DND-41 (cell line): ENCODE measurements around the gene IFI44.

ENCODE experiments used
- ATAC-seq: fragments of 200-7000 bp; cut with Tn5 transposase; 3 replicates; pipeline ENCODE4 v1.9.1; 2021; ENCODE audit warnings: low read depth; ENCODE audit not compliant: insufficient read depth
- DNase-seq: peaks from one replicate; pipeline ENCODE4 v3.0.0-alpha.2; 2020
- H2AFZ ChIP-seq: 2 replicates; pipeline ENCODE4 v1.6.0; 2012; ENCODE audit warnings: low read depth, low read length
- H3K27ac ChIP-seq: 2 replicates; pipeline ENCODE4 v1.5.1; 2012; ENCODE audit warnings: low read length, inconsistent platforms
- H3K27me3 ChIP-seq: fragments of 200-600 bp; sonication (generic); 2 replicates; pipeline ENCODE4 v1.6.0; 2012; ENCODE audit warnings: low read length, mild to moderate bottlenecking, inconsistent platforms; ENCODE audit not compliant: insufficient read depth, poor library complexity
- H3K36me3 ChIP-seq: 2 replicates; pipeline ENCODE4 v1.5.1; 2012; ENCODE audit warnings: low read length, inconsistent platforms; ENCODE audit not compliant: insufficient read depth
- H3K4me1 ChIP-seq: 2 replicates; pipeline ENCODE4 v1.5.1; 2012; ENCODE audit warnings: mild to moderate bottlenecking, low read length; ENCODE audit not compliant: insufficient read depth
- H3K4me2 ChIP-seq: 2 replicates; pipeline ENCODE4 v1.6.0; 2012; ENCODE audit warnings: mild to moderate bottlenecking, moderate library complexity, low read length, inconsistent platforms; ENCODE audit not compliant: insufficient read depth
- H3K4me3 ChIP-seq, 2 experiments: fragments of 200-600 bp in 1 of 2; shearing (Covaris generic) in 1 of 2; 2 replicates each; pipeline ENCODE4 v1.5.1; 2012 to 2016; ENCODE audit warnings: inconsistent platforms in 2 of 2, low read length in 2 of 2, mild to moderate bottlenecking in 2 of 2, low read depth in 1 of 2, moderate library complexity in 1 of 2
- H3K79me2 ChIP-seq: 2 replicates; pipeline ENCODE4 v1.6.0; 2012; ENCODE audit warnings: low read length, inconsistent platforms; ENCODE audit not compliant: insufficient read depth
- H3K9ac ChIP-seq: 2 replicates; pipeline ENCODE4 v1.6.0; 2012; ENCODE audit warnings: low read depth, mild to moderate bottlenecking, inconsistent platforms, low read length, moderate library complexity
- H3K9me3 ChIP-seq: 2 replicates; pipeline ENCODE4 v1.5.1; 2012; ENCODE audit warnings: low read length, moderate library complexity, mild to moderate bottlenecking, inconsistent platforms; ENCODE audit not compliant: insufficient read depth, severe bottlenecking
- H4K20me1 ChIP-seq: 2 replicates; pipeline ENCODE4 v1.6.0; 2012; ENCODE audit warnings: low read length; ENCODE audit not compliant: insufficient read depth
- CTCF ChIP-seq: IDR thresholded peaks from 2 replicates; pipeline ENCODE4 v1.5.1; 2012; ENCODE audit warnings: borderline replicate concordance, low read length, moderate library complexity, mild to moderate bottlenecking; ENCODE audit not compliant: poor library complexity, severe bottlenecking; ENCODE audit errors: extremely low read depth
- EZH2 ChIP-seq: IDR thresholded peaks from 3 replicates; pipeline ENCODE4 v1.6.1; 2012; ENCODE audit warnings: borderline replicate concordance, low read depth, mild to moderate bottlenecking, moderate library complexity, low read length, inconsistent platforms; ENCODE audit not compliant: severe bottlenecking

IFI44 gene

GRCh38 chr1:78691995-78692747 lies 42.5 kb downstream of the IFI44 start:
- DNase-seq (no peak), ATAC-seq (no peak)
- no peak overlapping the region for H3K4me3 ChIP-seq
- H3K4me2 ChIP-seq = no peak overlapping the region
- no peaks in the 10 kb centered on the region for H3K79me2 ChIP-seq
- peaks cover 11% of the 10 kb centered on the region for H3K27me3 ChIP-seq
- TF ChIP-seq EZH2 = no peak
- H3K36me3 ChIP-seq = no peaks in the 10 kb centered on the region
- no peaks in the 10 kb centered on the region for H4K20me1 ChIP-seq
- H3K27ac ChIP-seq = no peak overlapping the region
- H3K9ac ChIP-seq = no peak overlapping the region
- no peaks in the 10 kb centered on the region for H3K4me1 ChIP-seq
- H2AFZ ChIP-seq = no peak overlapping the region
- H3K9me3 ChIP-seq = no peaks in the 10 kb centered on the region

- no peak for ATAC-seq
- no peaks in the 10 kb centered on the region for H3K27me3 ChIP-seq
- no peak for TF ChIP-seq EZH2
- no peak for TF ChIP-seq CTCF
- H2AFZ ChIP-seq = no peak overlapping the region
- no peak overlapping the region for H3K4me3 ChIP-seq
- DNase-seq = no peak
- no peak overlapping the region for H3K4me2 ChIP-seq
- H3K9ac ChIP-seq = no peak overlapping the region
- peaks cover 4% of the 10 kb centered on the region for H3K9me3 ChIP-seq
- no peaks in the 10 kb centered on the region for H4K20me1 ChIP-seq
- H3K4me1 ChIP-seq = no peaks in the 10 kb centered on the region
- H3K79me2 ChIP-seq = no peaks in the 10 kb centered on the region
- H3K36me3 ChIP-seq = no peaks in the 10 kb centered on the region
- H3K27ac ChIP-seq = no peak overlapping the region
Measured at GRCh38 chr1:78699813-78700212, 50.2 kb downstream of the IFI44 start.

GRCh38 chr1:78702426-78702825 lies 52.8 kb downstream of the IFI44 start:
- H4K20me1 ChIP-seq = no peaks in the 10 kb centered on the region
- no peak overlapping the region for H2AFZ ChIP-seq
- no peaks in the 10 kb centered on the region for H3K36me3 ChIP-seq
- ATAC-seq (no peak; the same call in 2 of the 3 replicates), DNase-seq (no peak)
- TF ChIP-seq CTCF (no peak), EZH2 (no peak)
- no peaks in the 10 kb centered on the region for H3K27me3 ChIP-seq
- no peak overlapping the region for H3K27ac ChIP-seq
- H3K9ac ChIP-seq = no peak overlapping the region
- H3K4me1 ChIP-seq = no peaks in the 10 kb centered on the region
- no peaks in the 10 kb centered on the region for H3K79me2 ChIP-seq
- no peak overlapping the region for H3K4me2 ChIP-seq
- H3K4me3 ChIP-seq = no peak overlapping the region
- peaks cover 4% of the 10 kb centered on the region for H3K9me3 ChIP-seq

GRCh38 chr1:78703806-78704205 lies 54.2 kb downstream of the IFI44 start:
- no peak for TF ChIP-seq CTCF
- Histone ChIP-seq H3K4me1 (no peaks in the 10 kb centered on the region), H3K9me3 (peaks cover 4% of the 10 kb centered on the region), H2AFZ (no peak overlapping the region), H3K9ac (no peak overlapping the region), H3K27me3 (no peaks in the 10 kb centered on the region), H3K27ac (no peak overlapping the region), H3K36me3 (no peaks in the 10 kb centered on the region), H3K79me2 (no peaks in the 10 kb centered on the region), H3K4me3 (no peak overlapping the region), H4K20me1 (no peaks in the 10 kb centered on the region), H3K4me2 (no peak overlapping the region)
- no peak for DNase-seq
- ATAC-seq = no peak
